Fibroblast of the aortic adventitia (primary cell): Measurements from ENCODE around the gene EMILIN3. TPM values are rescaled to one million over a fixed set of nuclear protein-coding genes. Genes with fewer than 3 reads are reported as not detected.

Experiments
- DNase-seq: peaks from one replicate; pipeline ENCODE4 v3.0.0-alpha.2; 2010; ENCODE audit warnings: low read depth
- H3K4me3 ChIP-seq: 2 replicates; pipeline ENCODE4 v1.5.1; 2011; ENCODE audit warnings: low read depth, mild to moderate bottlenecking, control low read depth, low read length, moderate library complexity
- CTCF ChIP-seq: IDR thresholded peaks from 2 replicates; pipeline ENCODE4 v1.5.1; 2011; ENCODE audit warnings: mild to moderate bottlenecking, low read length, control low read depth, inconsistent platforms; ENCODE audit not compliant: insufficient read depth
- total RNA-seq: library from RNA; depleted of rRNA; stranded (reverse); fragments of >200 nt; gene quantifications from 2 replicates; pipeline ENCODE4 v1.2.3, GENCODE V29; 2012; ENCODE audit warnings: low replicate concordance

EMILIN3 gene
- total RNA-seq, 1 donor: not detected

GRCh38 chr20:41355598-41356203 is 10.9 kb downstream of the EMILIN3 start:
- no peak for DNase-seq
- no peak for TF ChIP-seq CTCF
- H3K4me3 ChIP-seq: no peak overlapping the region

- no peak for DNase-seq
- H3K4me3 ChIP-seq: no peak overlapping the region
- no peak for TF ChIP-seq CTCF
Measured at GRCh38 chr20:41355192-41355591, 11.4 kb downstream of the EMILIN3 start.

GRCh38 chr20:41353530-41353929 is 13.1 kb downstream of the EMILIN3 start:
- H3K4me3 ChIP-seq: no peak overlapping the region
- TF ChIP-seq CTCF: no peak
- no peak for DNase-seq

GRCh38 chr20:41352666-41353065 is 14.0 kb downstream of the EMILIN3 start:
- no peak for TF ChIP-seq CTCF
- no peak for DNase-seq
- no peak overlapping the region for H3K4me3 ChIP-seq

GRCh38 chr20:41352106-41352505 is 14.5 kb downstream of the EMILIN3 start:
- TF ChIP-seq CTCF: no peak
- H3K4me3 ChIP-seq: no peak overlapping the region
- DNase-seq: no peak

GRCh38 chr20:41350408-41350962 is 16.1 kb downstream of the EMILIN3 start:
- no peak for DNase-seq
- TF ChIP-seq CTCF: no peak
- H3K4me3 ChIP-seq: no peak overlapping the region

DNA sequence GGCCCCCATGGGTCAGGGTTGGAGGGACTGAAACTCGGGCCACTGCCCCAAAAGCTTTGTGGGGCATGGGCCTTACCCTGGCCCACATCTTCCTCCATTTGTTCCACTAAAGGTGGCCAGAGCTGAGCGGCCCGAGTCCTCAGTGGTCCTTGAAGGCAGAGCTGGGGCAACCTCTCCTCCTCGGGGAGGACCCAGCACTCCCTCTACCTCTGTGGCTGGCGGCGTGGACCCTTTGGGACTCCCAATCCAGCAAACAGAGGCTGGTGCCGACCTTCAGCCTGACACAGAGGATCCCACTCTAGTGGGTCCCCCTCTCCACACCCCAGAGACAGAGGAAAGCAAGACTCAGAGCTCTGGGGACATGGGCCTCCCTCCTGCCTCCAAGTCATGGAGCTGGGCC is 16.7 kb downstream of the EMILIN3 start:
- H3K4me3 ChIP-seq: no peak overlapping the region
- TF ChIP-seq CTCF: no peak
- DNase-seq: no peak
